ENCODE measurements around the gene FSIP1. TPM values are rescaled to one million over a fixed set of nuclear protein-coding genes. Genes with fewer than 3 reads are reported as not detected.

Gene FSIP1
- total RNA-seq, 6 experiments from 2014 or later: 0.07 to 0.74 (median 0.35) TPM; not detected in 1

DNA sequence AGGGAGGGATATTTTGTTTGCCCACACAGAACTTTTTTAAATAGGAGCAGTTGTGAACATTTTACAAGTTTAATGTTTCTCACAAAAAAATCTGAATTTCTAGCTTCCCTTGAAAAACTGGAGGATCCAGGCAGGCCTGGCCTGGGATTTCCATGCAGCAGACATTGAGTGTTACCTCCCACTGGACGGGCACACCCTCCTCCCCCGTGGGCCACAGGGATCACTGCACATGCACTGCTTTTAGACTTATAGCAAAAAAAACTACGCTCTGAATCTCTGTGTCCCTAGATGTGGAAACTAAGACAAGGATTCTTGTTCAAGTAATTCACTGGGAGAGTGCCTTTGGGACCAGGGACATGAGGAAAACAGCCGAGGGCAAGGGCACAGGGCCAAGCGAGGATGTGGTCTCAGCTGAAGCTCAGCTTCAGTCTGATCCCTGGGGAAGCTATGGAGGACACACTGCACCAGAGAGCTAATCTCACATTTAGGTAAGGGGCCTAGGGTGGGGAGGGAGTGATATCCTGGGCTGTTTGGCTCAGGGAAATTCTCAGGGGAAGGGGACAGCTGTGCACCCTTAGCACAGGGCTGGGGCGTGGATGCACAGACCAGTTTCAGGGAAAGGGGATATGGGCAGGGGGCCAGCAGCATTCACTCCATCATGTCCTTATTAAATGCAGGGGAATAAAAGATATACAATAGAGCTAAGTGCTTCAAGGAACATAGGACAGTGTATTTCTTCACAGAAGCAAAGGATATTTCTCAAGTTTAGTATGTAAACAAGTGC, 46.0 kb downstream of the FSIP1 start:
- Histone ChIP-seq H3K27ac (no peak overlapping the region), H3K4me1 (no peaks in the 10 kb centered on the region), H3K27me3 (no peaks in the 10 kb centered on the region), H3K36me3 (no peaks in the 10 kb centered on the region), H3K9me3 (no peaks in the 10 kb centered on the region), H3K4me3 (no peak overlapping the region)
- no peak for DNase-seq
- 53% methylated on average over 5 of the region's 6 CpGs for WGBS (ENCODE audit: insufficient coverage, low coverage, low lambda C conversion rate, missing lambda C conversion rate)
- ATAC-seq: no peak
- intact Hi-C loops (cut with DNase I): no loop called here
- no peak for TF ChIP-seq POLR2A (IDR thresholded peaks at IDR 0.05)
- TF ChIP-seq, protein P1, sequence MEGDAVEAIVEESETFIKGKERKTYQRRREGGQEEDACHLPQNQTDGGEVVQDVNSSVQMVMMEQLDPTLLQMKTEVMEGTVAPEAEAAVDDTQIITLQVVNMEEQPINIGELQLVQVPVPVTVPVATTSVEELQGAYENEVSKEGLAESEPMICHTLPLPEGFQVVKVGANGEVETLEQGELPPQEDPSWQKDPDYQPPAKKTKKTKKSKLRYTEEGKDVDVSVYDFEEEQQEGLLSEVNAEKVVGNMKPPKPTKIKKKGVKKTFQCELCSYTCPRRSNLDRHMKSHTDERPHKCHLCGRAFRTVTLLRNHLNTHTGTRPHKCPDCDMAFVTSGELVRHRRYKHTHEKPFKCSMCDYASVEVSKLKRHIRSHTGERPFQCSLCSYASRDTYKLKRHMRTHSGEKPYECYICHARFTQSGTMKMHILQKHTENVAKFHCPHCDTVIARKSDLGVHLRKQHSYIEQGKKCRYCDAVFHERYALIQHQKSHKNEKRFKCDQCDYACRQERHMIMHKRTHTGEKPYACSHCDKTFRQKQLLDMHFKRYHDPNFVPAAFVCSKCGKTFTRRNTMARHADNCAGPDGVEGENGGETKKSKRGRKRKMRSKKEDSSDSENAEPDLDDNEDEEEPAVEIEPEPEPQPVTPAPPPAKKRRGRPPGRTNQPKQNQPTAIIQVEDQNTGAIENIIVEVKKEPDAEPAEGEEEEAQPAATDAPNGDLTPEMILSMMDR (IDR thresholded peaks at IDR 0.05): no peak

DNA sequence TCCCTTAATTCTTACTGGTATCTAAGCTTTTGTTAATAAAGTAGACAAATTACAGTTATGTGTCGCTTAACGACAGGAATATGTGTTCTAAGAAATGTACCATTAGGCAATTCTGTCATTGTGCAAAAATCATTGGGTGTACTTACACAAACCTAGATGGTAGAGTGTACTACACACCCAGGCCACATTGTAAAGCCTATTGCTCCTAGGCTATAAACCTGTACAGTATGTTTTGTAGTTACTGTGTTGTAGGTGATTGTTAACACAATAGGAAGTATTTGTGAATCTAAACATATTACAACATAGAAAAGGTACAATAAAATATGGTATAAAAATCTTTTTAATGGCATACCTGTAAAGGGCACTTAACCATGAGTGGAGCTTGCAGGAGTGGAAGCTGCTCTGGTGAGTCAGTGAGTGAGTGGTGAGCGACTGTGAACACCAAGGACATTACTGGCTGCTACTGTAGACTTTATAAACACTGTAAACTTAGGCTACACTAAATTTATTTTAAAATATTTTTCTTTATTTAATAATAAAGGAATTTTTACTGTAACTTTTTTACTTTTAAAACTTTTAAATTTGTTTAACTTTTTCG, 47.4 kb downstream of the FSIP1 start:
- no peaks in the 10 kb centered on the region for H3K9me3 ChIP-seq
- 88% methylated on average over 4 of the region's 4 CpGs for whole genome bisulfite sequencing (ENCODE audit: insufficient coverage, low coverage, low lambda C conversion rate, missing lambda C conversion rate)
- H3K4me3 ChIP-seq: no peak overlapping the region
- DNase-seq (no peak), ATAC-seq (no peak)
- H3K27me3 ChIP-seq: no peaks in the 10 kb centered on the region
- TF ChIP-seq, protein P1 (IDR thresholded peaks at IDR 0.05): no peak
- no peak for TF ChIP-seq POLR2A (IDR thresholded peaks at IDR 0.05)
- H3K27ac ChIP-seq: no peak overlapping the region
- no peaks in the 10 kb centered on the region for H3K36me3 ChIP-seq
- intact Hi-C loops (cut with DNase I): no loop called here
- H3K4me1 ChIP-seq: no peaks in the 10 kb centered on the region

DNA sequence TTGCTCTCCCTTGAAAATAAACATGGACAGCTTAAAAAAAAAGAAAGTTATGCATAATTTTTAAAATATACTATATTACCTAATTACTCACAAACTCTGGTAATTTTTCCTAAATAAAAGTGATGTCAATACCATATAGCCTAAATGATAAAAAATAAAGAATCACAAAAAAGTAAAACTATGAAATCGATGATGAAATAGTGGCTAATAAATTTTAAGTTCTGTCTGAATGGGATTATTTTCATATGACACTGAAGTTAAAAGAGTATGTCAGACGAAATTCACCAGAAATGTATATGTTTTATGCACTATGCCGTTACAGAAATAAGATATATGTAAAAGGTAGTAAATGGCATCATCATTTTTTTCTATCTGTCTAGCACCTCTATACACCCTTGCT, 51.4 kb downstream of the FSIP1 start:
- no peaks in the 10 kb centered on the region for H3K4me1 ChIP-seq
- TF ChIP-seq, protein P1 (IDR thresholded peaks at IDR 0.05): no peak
- TF ChIP-seq POLR2A (IDR thresholded peaks at IDR 0.05): no peak
- H3K27ac ChIP-seq: no peak overlapping the region

DNA sequence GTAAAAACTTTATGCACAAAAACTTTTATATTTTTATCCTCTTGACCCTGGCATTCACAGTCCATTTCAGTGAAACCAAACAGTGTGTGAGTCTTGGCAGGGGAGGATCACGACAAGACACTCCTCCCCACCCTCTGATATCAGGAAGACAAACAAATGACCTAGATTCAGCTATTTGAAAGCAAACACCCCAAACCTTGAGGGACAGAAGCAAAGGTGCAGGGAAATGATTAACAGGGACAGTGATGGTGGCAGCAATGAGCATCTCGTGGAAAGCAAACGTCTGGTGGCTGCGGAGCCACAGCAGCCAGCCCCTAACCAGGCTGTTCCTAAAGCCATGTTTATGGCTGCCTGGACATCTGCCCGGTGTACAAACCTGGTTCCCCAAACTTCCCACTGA, 52.1 kb downstream of the FSIP1 start:
- ATAC-seq (no peak), DNase-seq (no peak)
- no peaks in the 10 kb centered on the region for H3K27me3 ChIP-seq
- TF ChIP-seq, protein P1 (IDR thresholded peaks at IDR 0.05): no peak
- TF ChIP-seq POLR2A (IDR thresholded peaks at IDR 0.05): no peak
- WGBS (ENCODE audit: insufficient coverage, low coverage, low lambda C conversion rate, missing lambda C conversion rate): 24% methylated on average over 5 of the region's 5 CpGs
- H3K36me3 ChIP-seq: no peaks in the 10 kb centered on the region
- H3K4me3 ChIP-seq: no peak overlapping the region
- H3K27ac ChIP-seq: no peak overlapping the region
- intact Hi-C loops (cut with DNase I): no loop called here
- H3K9me3 ChIP-seq: no peaks in the 10 kb centered on the region
- H3K4me1 ChIP-seq: no peaks in the 10 kb centered on the region

More for the DNA sequence above, 51.4 kb downstream of the FSIP1 start:
- no peak for ATAC-seq
- Histone ChIP-seq H3K27me3 (no peaks in the 10 kb centered on the region), H3K9me3 (no peaks in the 10 kb centered on the region), H3K4me3 (no peak overlapping the region), H3K36me3 (no peaks in the 10 kb centered on the region)
- no peak for DNase-seq
- intact Hi-C loops (cut with DNase I): no loop called here
- WGBS (ENCODE audit: insufficient coverage, low coverage, low lambda C conversion rate, missing lambda C conversion rate): 73% methylated on average over 3 of the region's 3 CpGs
